Activated T-cell treated with anti-CD3 and anti-CD28 coated beads, Interleukin-2, amount 50 U/mL, for 4 hours (primary cell): Measurements from ENCODE around the gene ZRANB2. TPM values are rescaled to one million over a fixed set of nuclear protein-coding genes. Genes with fewer than 3 reads are reported as not detected.

Experiments used
- ATAC-seq, 2 donors: fragments of 200-7000 bp; cut with Tn5 transposase; one replicate each; pipeline ENCODE4 v1.10.0; 2021
- DNase-seq: peaks from one replicate; pipeline ENCODE4 v3.0.0-alpha.2; 2020
- H3K27me3 Mint-ChIP-seq: one replicate; pipeline ENCODE4 v1.8.0; 2021; ENCODE audit warnings: low read depth, mixed read lengths
- H3K36me3 Mint-ChIP-seq: one replicate; pipeline ENCODE4 v1.8.0; 2022; ENCODE audit warnings: mixed read lengths; ENCODE audit not compliant: insufficient read depth
- H3K4me1 Mint-ChIP-seq: one replicate; pipeline ENCODE4 v1.8.0; 2021; ENCODE audit warnings: low read depth, mixed read lengths
- H3K4me3 Mint-ChIP-seq: one replicate; pipeline ENCODE4 v1.8.0; 2021; ENCODE audit warnings: mild to moderate bottlenecking, moderate library complexity, mixed read lengths
- H3K9me3 Mint-ChIP-seq: one replicate; pipeline ENCODE4 v1.8.0; 2021; ENCODE audit warnings: mixed read lengths
- total RNA-seq, 3 donors: library from RNA; stranded (reverse); gene quantifications; one replicate each; pipeline ENCODE4 v1.2.1, GENCODE V29; 2021

ZRANB2 gene
- total RNA-seq, 3 donors from 2014 or later: 95.0 to 106 (median 98.8) TPM

GRCh38 chr1:71047635-71048607 is 32.9 kb downstream of the ZRANB2 start, which contains the start of gene PTGER3:
Gene PTGER3 (minus strand): TSS chr1:71047816. CDS start chr1:71047577, 239 bp downstream.
- Mint-ChIP-seq H3K27me3 (peaks cover 44% of the 10 kb centered on the region), H3K4me3 (peak within 1 kb of the TSS; percentile 78), H3K9me3 (no peaks in the 10 kb centered on the region), H3K4me1 (peaks cover 18% of the 10 kb centered on the region), H3K36me3 (no peaks in the 10 kb centered on the region)
- ATAC-seq (peak; percentile 61 to 69), DNase-seq (peak; percentile 45)

DNA sequence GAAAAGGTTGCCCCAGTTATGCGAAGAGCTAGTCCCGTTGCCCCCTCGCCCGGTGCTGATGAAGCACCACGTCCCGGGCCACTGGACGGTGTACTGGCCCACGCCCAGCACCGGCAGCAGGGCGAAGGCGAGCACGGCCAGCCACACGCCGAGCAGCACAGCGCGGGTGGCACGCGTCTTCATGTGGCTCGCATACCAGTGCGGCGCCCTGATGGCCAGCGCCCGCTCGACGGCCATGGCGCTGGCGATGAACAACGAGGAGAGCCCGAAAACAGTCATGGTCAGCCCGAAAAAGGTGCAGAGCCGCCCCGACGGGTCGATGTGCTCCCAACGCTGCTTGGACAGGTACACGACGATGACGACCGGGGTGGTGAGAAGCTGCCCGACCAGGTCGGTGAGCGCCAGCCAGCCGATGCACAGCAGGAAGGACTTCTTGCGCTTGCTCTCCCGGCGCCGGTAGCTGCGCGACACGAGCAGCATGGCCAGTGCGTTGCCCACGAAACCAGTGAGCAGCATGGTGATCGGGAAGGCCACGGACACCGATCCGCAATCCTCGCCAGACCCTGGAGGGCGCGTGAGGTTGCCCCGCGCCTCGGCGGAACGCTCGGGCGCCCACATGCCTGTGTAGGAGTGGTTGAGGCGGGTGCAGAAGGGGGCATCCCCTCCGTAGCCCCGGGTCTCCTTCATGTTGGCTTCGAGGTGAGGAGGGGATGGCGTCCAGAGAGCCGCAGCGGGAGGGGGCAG is 33.8 kb downstream of the ZRANB2 start:
- H3K27me3 Mint-ChIP-seq: peaks cover 44% of the 10 kb centered on the region
- ATAC-seq: peak; percentile 61 to 63
- H3K9me3 Mint-ChIP-seq: no peaks in the 10 kb centered on the region
- DNase-seq: no peak
- peak overlapping the region; percentile 78 for H3K4me3 Mint-ChIP-seq
- H3K4me1 Mint-ChIP-seq: peaks cover 18% of the 10 kb centered on the region
- no peaks in the 10 kb centered on the region for H3K36me3 Mint-ChIP-seq

- Mint-ChIP-seq H3K4me3 (no peak overlapping the region), H3K4me1 (peaks cover 18% of the 10 kb centered on the region), H3K27me3 (peaks cover 50% of the 10 kb centered on the region), H3K9me3 (no peaks in the 10 kb centered on the region), H3K36me3 (no peaks in the 10 kb centered on the region)
- DNase-seq: no peak
- ATAC-seq: no peak
Measured at GRCh38 chr1:71045463-71046028, 35.3 kb downstream of the ZRANB2 start.

GRCh38 chr1:71044833-71045232 is 36.0 kb downstream of the ZRANB2 start:
- peaks cover 16% of the 10 kb centered on the region for H3K4me1 Mint-ChIP-seq
- no peaks in the 10 kb centered on the region for H3K9me3 Mint-ChIP-seq
- no peaks in the 10 kb centered on the region for H3K36me3 Mint-ChIP-seq
- H3K27me3 Mint-ChIP-seq: peaks cover 49% of the 10 kb centered on the region
- DNase-seq: no peak
- H3K4me3 Mint-ChIP-seq: no peak overlapping the region
- no peak for ATAC-seq

DNA sequence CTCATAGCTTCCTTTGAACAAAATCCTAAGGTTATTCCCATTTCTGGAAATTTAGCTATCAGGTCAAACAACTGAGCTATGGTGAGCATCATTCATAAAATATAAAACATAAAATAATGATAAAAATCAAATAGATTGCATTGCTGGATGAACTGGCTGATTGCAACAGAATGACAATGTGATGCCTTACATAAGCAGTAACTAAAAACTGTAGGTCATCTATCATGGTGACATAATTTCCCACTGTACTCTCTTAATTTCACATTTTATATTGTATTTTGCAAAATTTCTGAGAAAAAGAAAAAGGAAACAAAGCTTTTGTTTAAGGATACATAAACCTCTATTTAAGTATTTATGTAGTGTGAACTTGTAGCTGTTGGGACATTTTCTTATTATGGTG is 37.8 kb downstream of the ZRANB2 start:
- no peak for DNase-seq

GRCh38 chr1:71041806-71042205 is 39.0 kb downstream of the ZRANB2 start:
- Mint-ChIP-seq H3K9me3 (no peaks in the 10 kb centered on the region), H3K4me1 (peaks cover 6% of the 10 kb centered on the region), H3K4me3 (no peak overlapping the region), H3K36me3 (no peaks in the 10 kb centered on the region), H3K27me3 (peaks cover 43% of the 10 kb centered on the region)
- no peak for DNase-seq
- no peak for ATAC-seq

More for the DNA sequence above, 37.8 kb downstream of the ZRANB2 start:
- Mint-ChIP-seq H3K4me3 (no peak overlapping the region), H3K36me3 (no peaks in the 10 kb centered on the region), H3K4me1 (peaks cover 14% of the 10 kb centered on the region), H3K9me3 (no peaks in the 10 kb centered on the region), H3K27me3 (peaks cover 48% of the 10 kb centered on the region)
- ATAC-seq: no peak

GRCh38 chr1:71039661-71040262 is 41.1 kb downstream of the ZRANB2 start:
- Mint-ChIP-seq H3K9me3 (no peaks in the 10 kb centered on the region), H3K36me3 (no peaks in the 10 kb centered on the region), H3K4me1 (no peaks in the 10 kb centered on the region), H3K27me3 (peaks cover 34% of the 10 kb centered on the region), H3K4me3 (no peak overlapping the region)
- no peak for ATAC-seq
- DNase-seq: no peak

GRCh38 chr1:71038942-71039341 is 41.9 kb downstream of the ZRANB2 start:
- DNase-seq (no peak), ATAC-seq (no peak)
- Mint-ChIP-seq H3K4me1 (no peaks in the 10 kb centered on the region), H3K27me3 (peaks cover 32% of the 10 kb centered on the region), H3K36me3 (no peaks in the 10 kb centered on the region), H3K4me3 (no peak overlapping the region), H3K9me3 (no peaks in the 10 kb centered on the region)

- H3K27me3 Mint-ChIP-seq: peaks cover 33% of the 10 kb centered on the region
- ATAC-seq (peak; percentile 18 to 48), DNase-seq (no peak)
- H3K36me3 Mint-ChIP-seq: no peaks in the 10 kb centered on the region
- no peaks in the 10 kb centered on the region for H3K9me3 Mint-ChIP-seq
- no peak overlapping the region for H3K4me3 Mint-ChIP-seq
- no peaks in the 10 kb centered on the region for H3K4me1 Mint-ChIP-seq
Measured at GRCh38 chr1:71037829-71038620, 42.8 kb downstream of the ZRANB2 start.

DNA sequence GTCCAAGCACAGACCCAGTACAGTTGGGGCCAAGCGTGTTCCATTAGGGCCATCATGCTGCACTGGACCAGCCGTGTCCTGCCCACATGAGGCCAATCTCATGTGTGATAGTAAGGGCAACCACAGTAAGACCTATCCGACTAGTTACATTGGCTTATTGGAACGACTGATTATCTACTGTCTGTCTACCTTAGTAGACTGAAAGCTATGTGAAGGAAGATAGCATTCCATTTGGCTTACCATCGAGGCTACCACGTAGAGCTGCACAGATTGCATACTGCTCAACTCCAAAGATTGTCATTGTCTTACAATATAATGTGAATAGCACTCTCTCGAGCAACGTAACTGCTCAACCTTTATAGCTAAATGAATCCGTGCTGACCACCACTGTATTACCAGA is 43.8 kb downstream of the ZRANB2 start:
- DNase-seq: no peak
- H3K9me3 Mint-ChIP-seq: no peaks in the 10 kb centered on the region
- H3K4me3 Mint-ChIP-seq: no peak overlapping the region
- peaks cover 36% of the 10 kb centered on the region for H3K27me3 Mint-ChIP-seq
- no peak for ATAC-seq
- no peaks in the 10 kb centered on the region for H3K36me3 Mint-ChIP-seq
- H3K4me1 Mint-ChIP-seq: no peaks in the 10 kb centered on the region

GRCh38 chr1:71033136-71033535 is 47.7 kb downstream of the ZRANB2 start:
- no peaks in the 10 kb centered on the region for H3K36me3 Mint-ChIP-seq
- no peak overlapping the region for H3K4me3 Mint-ChIP-seq
- H3K4me1 Mint-ChIP-seq: no peaks in the 10 kb centered on the region
- no peak for ATAC-seq
- peaks cover 24% of the 10 kb centered on the region for H3K27me3 Mint-ChIP-seq
- no peak for DNase-seq
- H3K9me3 Mint-ChIP-seq: no peaks in the 10 kb centered on the region

- H3K4me1 Mint-ChIP-seq: no peaks in the 10 kb centered on the region
- H3K9me3 Mint-ChIP-seq: no peaks in the 10 kb centered on the region
- DNase-seq (no peak), ATAC-seq (no peak)
- H3K4me3 Mint-ChIP-seq: no peak overlapping the region
- H3K27me3 Mint-ChIP-seq: peaks cover 16% of the 10 kb centered on the region
- H3K36me3 Mint-ChIP-seq: no peaks in the 10 kb centered on the region
Measured at GRCh38 chr1:71031426-71031825, 49.4 kb downstream of the ZRANB2 start.

GRCh38 chr1:71030026-71030425 is 50.8 kb downstream of the ZRANB2 start:
- Mint-ChIP-seq H3K9me3 (no peaks in the 10 kb centered on the region), H3K27me3 (peaks cover 11% of the 10 kb centered on the region), H3K4me1 (no peaks in the 10 kb centered on the region), H3K36me3 (no peaks in the 10 kb centered on the region), H3K4me3 (no peak overlapping the region)
- DNase-seq (no peak), ATAC-seq (no peak)
